ENCODE measurements around the gene ZFP91. TPM values are rescaled to one million over a fixed set of nuclear protein-coding genes. Genes with fewer than 3 reads are reported as not detected.

The ZFP91 gene
- total RNA-seq, 1 donor from 2014 or later: 48.0 TPM

DNA sequence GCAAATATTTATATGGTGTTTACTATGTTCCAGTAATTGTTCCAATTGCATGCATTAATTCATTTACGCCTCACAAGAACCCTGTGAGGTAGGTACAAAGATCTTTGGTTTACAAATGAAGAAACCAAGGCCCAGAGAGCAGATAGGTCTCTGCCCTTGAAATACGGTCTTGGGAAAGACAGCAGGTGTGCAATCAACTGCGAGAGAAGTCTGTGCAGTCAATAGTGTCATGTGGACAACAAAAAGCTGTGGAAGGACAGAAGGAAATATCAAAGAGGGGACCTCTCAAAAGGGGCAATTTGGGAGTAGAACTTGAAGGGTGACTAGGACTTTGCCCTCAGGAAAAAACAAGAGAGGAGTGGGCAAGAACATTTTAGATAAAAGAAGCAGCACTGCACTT lies 52.5 kb downstream of the ZFP91 start:
- TF ChIP-seq, protein P1, sequence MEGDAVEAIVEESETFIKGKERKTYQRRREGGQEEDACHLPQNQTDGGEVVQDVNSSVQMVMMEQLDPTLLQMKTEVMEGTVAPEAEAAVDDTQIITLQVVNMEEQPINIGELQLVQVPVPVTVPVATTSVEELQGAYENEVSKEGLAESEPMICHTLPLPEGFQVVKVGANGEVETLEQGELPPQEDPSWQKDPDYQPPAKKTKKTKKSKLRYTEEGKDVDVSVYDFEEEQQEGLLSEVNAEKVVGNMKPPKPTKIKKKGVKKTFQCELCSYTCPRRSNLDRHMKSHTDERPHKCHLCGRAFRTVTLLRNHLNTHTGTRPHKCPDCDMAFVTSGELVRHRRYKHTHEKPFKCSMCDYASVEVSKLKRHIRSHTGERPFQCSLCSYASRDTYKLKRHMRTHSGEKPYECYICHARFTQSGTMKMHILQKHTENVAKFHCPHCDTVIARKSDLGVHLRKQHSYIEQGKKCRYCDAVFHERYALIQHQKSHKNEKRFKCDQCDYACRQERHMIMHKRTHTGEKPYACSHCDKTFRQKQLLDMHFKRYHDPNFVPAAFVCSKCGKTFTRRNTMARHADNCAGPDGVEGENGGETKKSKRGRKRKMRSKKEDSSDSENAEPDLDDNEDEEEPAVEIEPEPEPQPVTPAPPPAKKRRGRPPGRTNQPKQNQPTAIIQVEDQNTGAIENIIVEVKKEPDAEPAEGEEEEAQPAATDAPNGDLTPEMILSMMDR (conservative IDR thresholded peaks at IDR 0.05): no peak
- Mint-ChIP-seq H3K27ac (ENCODE audit: unreplicated experiment) (no peak overlapping the region), H3K36me3 (ENCODE audit: low read depth) (peaks cover 8% of the 10 kb centered on the region), H3K9me3 (no peaks in the 10 kb centered on the region), H3K27me3 (ENCODE audit: low read depth) (no peaks in the 10 kb centered on the region), H3K4me3 (no peak overlapping the region), H3K4me1 (no peaks in the 10 kb centered on the region)
- no peak for DNase-seq (ENCODE audit: low read depth, low spot score)

DNA sequence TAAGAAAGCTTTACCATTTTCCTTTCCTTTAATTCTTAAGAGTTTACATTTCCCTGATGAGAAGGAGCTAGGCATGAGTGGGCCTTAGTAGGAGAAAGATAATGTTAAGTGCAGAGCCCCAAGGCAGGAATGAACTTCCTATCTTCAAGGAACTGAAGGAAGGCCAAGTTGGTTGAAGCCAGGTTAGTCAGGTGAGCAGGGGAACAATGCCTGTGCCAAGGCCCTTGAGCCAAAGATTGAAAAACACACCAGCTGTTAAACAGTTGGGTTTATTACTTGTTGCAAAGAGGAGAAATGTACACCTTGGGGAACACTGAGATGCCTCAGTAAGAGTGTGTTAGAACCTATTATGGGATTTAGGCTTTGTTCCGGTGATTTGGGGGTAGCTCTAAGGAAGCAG lies 53.6 kb downstream of the ZFP91 start:
- TF ChIP-seq, protein P1 (conservative IDR thresholded peaks at IDR 0.05): no peak
- no peaks in the 10 kb centered on the region for H3K9me3 Mint-ChIP-seq
- no peak overlapping the region for H3K4me3 Mint-ChIP-seq
- no peak for DNase-seq (ENCODE audit: low read depth, low spot score)
- H3K27ac Mint-ChIP-seq (ENCODE audit: unreplicated experiment): no peak overlapping the region
- H3K4me1 Mint-ChIP-seq: no peaks in the 10 kb centered on the region
- H3K27me3 Mint-ChIP-seq (ENCODE audit: low read depth): no peaks in the 10 kb centered on the region
- peaks cover 3% of the 10 kb centered on the region for H3K36me3 Mint-ChIP-seq (ENCODE audit: low read depth)

DNA sequence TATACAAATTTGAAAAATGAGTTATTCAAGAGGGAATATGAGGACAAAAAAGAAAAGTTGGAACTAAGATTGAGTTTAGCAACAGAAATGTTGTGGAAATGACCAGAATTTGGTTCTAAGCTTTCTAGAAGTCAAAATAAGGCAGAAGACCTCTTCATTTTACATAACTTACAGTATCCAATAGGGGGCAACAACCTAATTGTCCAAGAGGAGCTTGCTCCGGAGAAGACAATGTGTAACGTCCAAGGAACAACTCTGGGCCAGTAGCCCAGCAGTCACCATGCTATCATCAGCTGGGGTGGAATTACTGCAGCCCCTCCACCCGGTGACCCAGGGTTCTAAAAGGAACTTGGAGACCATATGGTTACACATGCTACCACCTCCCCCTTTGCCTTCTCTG lies 57.7 kb downstream of the ZFP91 start:
- Mint-ChIP-seq H3K9me3 (no peaks in the 10 kb centered on the region), H3K36me3 (ENCODE audit: low read depth) (no peaks in the 10 kb centered on the region), H3K27me3 (ENCODE audit: low read depth) (no peaks in the 10 kb centered on the region), H3K4me3 (no peak overlapping the region), H3K27ac (ENCODE audit: unreplicated experiment) (no peak overlapping the region), H3K4me1 (no peaks in the 10 kb centered on the region)
- TF ChIP-seq, protein P1 (conservative IDR thresholded peaks at IDR 0.05): no peak
- DNase-seq (ENCODE audit: low read depth, low spot score): no peak

DNA sequence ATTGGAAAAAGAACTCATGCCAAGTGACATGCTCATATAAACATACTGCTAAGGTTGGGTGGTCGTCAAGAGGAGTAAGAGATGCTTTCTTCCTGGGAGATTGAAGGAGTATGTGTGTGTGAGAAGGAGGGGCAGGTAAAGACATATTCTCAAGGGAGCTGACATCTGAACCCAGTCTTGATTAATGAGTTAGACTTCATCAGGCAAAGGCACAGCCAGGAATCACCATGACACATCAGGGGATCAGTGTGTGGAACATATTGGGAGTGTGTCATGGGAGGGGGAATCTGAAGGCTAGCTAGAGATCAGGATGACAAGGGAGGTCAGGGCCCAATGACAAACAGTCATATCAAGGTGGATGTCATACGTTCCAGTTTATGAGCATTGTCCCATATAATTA lies 58.5 kb downstream of the ZFP91 start:
- DNase-seq (ENCODE audit: low read depth, low spot score): no peak
- TF ChIP-seq, protein P1 (conservative IDR thresholded peaks at IDR 0.05): no peak
- no peaks in the 10 kb centered on the region for H3K36me3 Mint-ChIP-seq (ENCODE audit: low read depth)
- H3K4me3 Mint-ChIP-seq: no peak overlapping the region
- no peaks in the 10 kb centered on the region for H3K9me3 Mint-ChIP-seq
- no peak overlapping the region for H3K27ac Mint-ChIP-seq (ENCODE audit: unreplicated experiment)
- no peaks in the 10 kb centered on the region for H3K27me3 Mint-ChIP-seq (ENCODE audit: low read depth)
- no peaks in the 10 kb centered on the region for H3K4me1 Mint-ChIP-seq

DNA sequence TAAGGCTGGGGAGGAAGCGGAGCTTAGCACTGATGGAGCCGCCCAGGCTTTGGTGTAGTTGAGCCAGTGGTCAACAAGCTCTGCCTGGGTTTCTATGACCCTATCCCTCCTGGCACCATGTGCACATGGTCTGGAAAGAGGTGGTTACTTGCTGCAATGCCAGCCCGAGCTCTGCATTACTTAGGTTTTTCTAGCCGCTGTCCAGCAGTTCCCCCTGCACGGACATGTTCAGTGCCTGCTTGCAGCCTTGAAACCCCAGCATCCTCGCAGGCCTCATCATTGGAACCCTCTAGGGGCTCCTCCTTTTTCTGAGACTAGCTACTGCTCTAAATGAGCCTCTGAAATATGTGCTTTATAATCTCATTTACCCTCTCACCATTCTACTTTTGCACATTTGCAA lies 60.2 kb downstream of the ZFP91 start:
- Mint-ChIP-seq H3K27ac (ENCODE audit: unreplicated experiment) (no peak overlapping the region), H3K9me3 (peaks cover under 1% of the 10 kb centered on the region)
- TF ChIP-seq, protein P1 (conservative IDR thresholded peaks at IDR 0.05): no peak

DNA sequence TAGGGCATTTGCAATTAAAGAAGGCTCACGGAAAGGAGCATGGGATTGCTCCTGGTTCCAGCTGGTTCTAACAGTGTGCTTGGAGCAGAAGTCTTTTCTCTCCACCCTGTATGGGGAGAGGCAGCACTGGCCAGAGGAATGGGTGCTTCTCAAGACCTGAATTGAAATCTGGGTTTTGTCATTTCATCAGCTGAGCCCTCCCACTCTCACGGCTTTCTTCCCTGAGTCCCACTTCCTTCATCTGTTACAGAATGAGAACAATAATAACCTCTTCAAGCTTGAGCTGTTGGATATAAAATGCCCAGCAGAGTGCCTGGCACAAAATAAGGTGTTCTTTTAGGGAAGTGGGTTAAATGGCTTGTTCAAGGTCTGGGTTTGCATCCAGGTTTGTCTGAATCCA lies 60.8 kb downstream of the ZFP91 start:
- TF ChIP-seq, protein P1 (conservative IDR thresholded peaks at IDR 0.05): no peak
- H3K27me3 Mint-ChIP-seq (ENCODE audit: low read depth): peaks cover 4% of the 10 kb centered on the region
- H3K9me3 Mint-ChIP-seq: peaks cover 2% of the 10 kb centered on the region
- DNase-seq (ENCODE audit: low read depth, low spot score): no peak
- no peaks in the 10 kb centered on the region for H3K36me3 Mint-ChIP-seq (ENCODE audit: low read depth)
- H3K4me1 Mint-ChIP-seq: no peaks in the 10 kb centered on the region
- no peak overlapping the region for H3K4me3 Mint-ChIP-seq
- H3K27ac Mint-ChIP-seq (ENCODE audit: unreplicated experiment): no peak overlapping the region

More for the DNA sequence above, 60.2 kb downstream of the ZFP91 start:
- Mint-ChIP-seq H3K4me3 (no peak overlapping the region), H3K27me3 (ENCODE audit: low read depth) (peaks cover 4% of the 10 kb centered on the region), H3K4me1 (no peaks in the 10 kb centered on the region), H3K36me3 (ENCODE audit: low read depth) (no peaks in the 10 kb centered on the region)
- no peak for DNase-seq (ENCODE audit: low read depth, low spot score)
